Activated naive CD4-positive, alpha-beta T cell treated with anti-CD3 and anti-CD28 coated beads for 36 hours (primary cell): Measurements from ENCODE around the gene PDS5A. TPM values are rescaled to one million over a fixed set of nuclear protein-coding genes. Genes with fewer than 3 reads are reported as not detected.
"Not testable (repeated sequence)": the region's sequence is repeated elsewhere in the genome, so short reads cannot be mapped to it uniquely, and the experiment has no call there.

ENCODE experiments used
- CTCF ChIA-PET: fragments of 350-600 bp; sonication (Branson Sonifier 250); formaldehyde crosslinking; loops from one replicate; lab custom pipeline; 2021; ENCODE audit warnings: antibody characterized with exemption; lab: Charles Lee
- DNase-seq: peaks from one replicate; pipeline ENCODE4 v3.0.0-alpha.2; 2020
- H3K27ac Mint-ChIP-seq: one replicate; pipeline ENCODE4 v1.8.0; 2021; ENCODE audit warnings: mild to moderate bottlenecking, mixed read lengths
- H3K27me3 Mint-ChIP-seq: one replicate; pipeline ENCODE4 v1.8.0; 2021; ENCODE audit warnings: low read depth, mixed read lengths
- H3K36me3 Mint-ChIP-seq: one replicate; pipeline ENCODE4 v1.8.0; 2021; ENCODE audit warnings: low read depth, mixed read lengths
- H3K4me1 Mint-ChIP-seq: one replicate; pipeline ENCODE4 v1.8.0; 2021; ENCODE audit warnings: low read depth, mixed read lengths
- H3K4me3 Mint-ChIP-seq: one replicate; pipeline ENCODE4 v1.8.0; 2021; ENCODE audit warnings: mild to moderate bottlenecking, moderate library complexity, mixed read lengths
- H3K9me3 Mint-ChIP-seq: one replicate; pipeline ENCODE4 v1.8.0; 2021; ENCODE audit warnings: mixed read lengths
- intact Hi-C: fragments of 100-400 bp; cut with micrococcal nuclease; formaldehyde crosslinking; loops from one replicate; pipeline ENCODE4 v1.15.1; 2023
- total RNA-seq, 2 experiments: library from RNA; stranded (reverse); gene quantifications; one replicate each; pipeline ENCODE4 v1.2.3, GENCODE V29; 2021

PDS5A gene
- total RNA-seq, 2 experiments from 2014 or later, result 86.8 to 89.1 TPM

GRCh38 chr4:39928538-39928937 lies 49.2 kb downstream of the PDS5A start:
- Mint-ChIP-seq H3K27ac (peak overlapping the region; percentile 41), H3K4me1 (peaks cover 31% of the 10 kb centered on the region), H3K4me3 (no peak overlapping the region), H3K36me3 (peaks cover 27% of the 10 kb centered on the region), H3K9me3 (no peaks in the 10 kb centered on the region), H3K27me3 (no peaks in the 10 kb centered on the region)
- DNase-seq, result no peak
- CTCF ChIA-PET, result interaction anchor here (1.0 to 1.3 kb wide), 2 partner anchors 9 to 11 kb away, joined by 3 to 5 read pairs; no protein-coding TSS in a partner anchor
- intact Hi-C loops, result no loop called here

- DNase-seq, result no peak
- H3K27ac Mint-ChIP-seq, result peak overlapping the region; percentile 30
- CTCF ChIA-PET, result interaction anchor here (0.8 to 1.5 kb wide), 3 partner anchors 28 to 50 kb away, joined by 3 read pairs; no protein-coding TSS in a partner anchor
- intact Hi-C loops, result no loop called here
- H3K4me3 Mint-ChIP-seq, result no peak overlapping the region
- peaks cover 25% of the 10 kb centered on the region for H3K36me3 Mint-ChIP-seq
- no peaks in the 10 kb centered on the region for H3K27me3 Mint-ChIP-seq
- no peaks in the 10 kb centered on the region for H3K9me3 Mint-ChIP-seq
- H3K4me1 Mint-ChIP-seq, result peaks cover 9% of the 10 kb centered on the region
Measured at GRCh38 chr4:39924014-39924413, 53.7 kb downstream of the PDS5A start.

- no peak overlapping the region for H3K4me3 Mint-ChIP-seq
- H3K27me3 Mint-ChIP-seq, result no peaks in the 10 kb centered on the region
- DNase-seq, result no peak
- intact Hi-C loops, result no loop called here
- CTCF ChIA-PET, result interaction anchor here (0.6 kb wide), 1 partner anchor 506 kb away, joined by 3 read pairs; no protein-coding TSS in a partner anchor
- no peaks in the 10 kb centered on the region for H3K9me3 Mint-ChIP-seq
- H3K4me1 Mint-ChIP-seq, result peaks cover 4% of the 10 kb centered on the region
- no peak overlapping the region for H3K27ac Mint-ChIP-seq
- peaks cover 22% of the 10 kb centered on the region for H3K36me3 Mint-ChIP-seq
Measured at GRCh38 chr4:39922399-39922798, 55.3 kb downstream of the PDS5A start.

GRCh38 chr4:39913471-39913870 lies 64.2 kb downstream of the PDS5A start:
- H3K27me3 Mint-ChIP-seq, result no peaks in the 10 kb centered on the region
- peaks cover 12% of the 10 kb centered on the region for H3K36me3 Mint-ChIP-seq
- H3K4me3 Mint-ChIP-seq, result no peak overlapping the region
- H3K4me1 Mint-ChIP-seq, result no peaks in the 10 kb centered on the region
- CTCF ChIA-PET, result interaction anchor here (0.6 kb wide), 1 partner anchor 20 kb away, joined by 7 read pairs; no protein-coding TSS in a partner anchor
- DNase-seq, result no peak
- no peaks in the 10 kb centered on the region for H3K9me3 Mint-ChIP-seq
- H3K27ac Mint-ChIP-seq, result no peak overlapping the region
- intact Hi-C loops, result no loop called here

- peaks cover 10% of the 10 kb centered on the region for H3K36me3 Mint-ChIP-seq
Measured at GRCh38 chr4:39910064-39910463, 67.6 kb downstream of the PDS5A start.

GRCh38 chr4:39908284-39908683 lies 69.4 kb downstream of the PDS5A start:
- no peaks in the 10 kb centered on the region for H3K9me3 Mint-ChIP-seq
- peaks cover 12% of the 10 kb centered on the region for H3K36me3 Mint-ChIP-seq
- intact Hi-C loops, result no loop called here
- no peak for DNase-seq
- H3K27ac Mint-ChIP-seq, result no peak overlapping the region
- H3K4me1 Mint-ChIP-seq, result peaks cover 5% of the 10 kb centered on the region
- CTCF ChIA-PET, result interaction anchor here (0.8 kb wide), 1 partner anchor 67 kb away, joined by 3 read pairs; no protein-coding TSS in a partner anchor
- H3K27me3 Mint-ChIP-seq, result no peaks in the 10 kb centered on the region
- H3K4me3 Mint-ChIP-seq, result no peak overlapping the region

More at GRCh38 chr4:39910064-39910463, 67.6 kb downstream of the PDS5A start:
- no peak for DNase-seq
- Mint-ChIP-seq H3K27me3 (no peaks in the 10 kb centered on the region), H3K4me1 (peaks cover 5% of the 10 kb centered on the region), H3K9me3 (no peaks in the 10 kb centered on the region), H3K4me3 (no peak overlapping the region), H3K27ac (no peak overlapping the region)
- intact Hi-C loops, result no loop called here
- CTCF ChIA-PET, result interaction anchor here (1.2 kb wide), 1 partner anchor 68 kb away, joined by 4 read pairs; the partner anchor contains the start of gene PDS5A

- Mint-ChIP-seq H3K4me1 (peaks cover 5% of the 10 kb centered on the region), H3K27me3 (no peaks in the 10 kb centered on the region), H3K9me3 (no peaks in the 10 kb centered on the region), H3K4me3 (no peak overlapping the region), H3K36me3 (peaks cover 15% of the 10 kb centered on the region), H3K27ac (no peak overlapping the region)
- CTCF ChIA-PET, result interaction anchor here (0.7 kb wide), 1 partner anchor 405 kb away, joined by 3 read pairs; no protein-coding TSS in a partner anchor
- no peak for DNase-seq
- intact Hi-C loops, result no loop called here
Measured at GRCh38 chr4:39905656-39906055, 72.1 kb downstream of the PDS5A start.

- intact Hi-C loops, H3K9me3 Mint-ChIP-seq, H3K4me3 Mint-ChIP-seq, H3K4me1 Mint-ChIP-seq, CTCF ChIA-PET, H3K27me3 Mint-ChIP-seq, DNase-seq, H3K27ac Mint-ChIP-seq: not testable (repeated sequence)
- peaks cover 16% of the 10 kb centered on the region for H3K36me3 Mint-ChIP-seq
Measured at GRCh38 chr4:39905019-39905418, 72.7 kb downstream of the PDS5A start.

- no peak for DNase-seq
- Mint-ChIP-seq H3K9me3 (no peaks in the 10 kb centered on the region), H3K27ac (no peak overlapping the region), H3K36me3 (peaks cover 32% of the 10 kb centered on the region), H3K4me3 (no peak overlapping the region), H3K4me1 (no peaks in the 10 kb centered on the region), H3K27me3 (no peaks in the 10 kb centered on the region)
- CTCF ChIA-PET, result no interaction called here
- intact Hi-C loops, result no loop called here
Measured at GRCh38 chr4:39900966-39901365, 76.7 kb downstream of the PDS5A start.

GRCh38 chr4:39899291-39899690 lies 78.4 kb downstream of the PDS5A start:
- CTCF ChIA-PET, result interaction anchor here (1.5 kb wide), 1 partner anchor 20 kb away, joined by 3 read pairs; no protein-coding TSS in a partner anchor
- Mint-ChIP-seq H3K27ac (no peak overlapping the region), H3K4me1 (no peaks in the 10 kb centered on the region), H3K4me3 (no peak overlapping the region), H3K36me3 (peaks cover 32% of the 10 kb centered on the region), H3K27me3 (no peaks in the 10 kb centered on the region), H3K9me3 (no peaks in the 10 kb centered on the region)
- DNase-seq, result no peak
- intact Hi-C loops, result no loop called here

GRCh38 chr4:39898015-39898414 lies 79.7 kb downstream of the PDS5A start:
- no peak for DNase-seq
- Mint-ChIP-seq H3K9me3 (no peaks in the 10 kb centered on the region), H3K4me3 (no peak overlapping the region), H3K27me3 (no peaks in the 10 kb centered on the region), H3K36me3 (peaks cover 33% of the 10 kb centered on the region), H3K4me1 (no peaks in the 10 kb centered on the region), H3K27ac (no peak overlapping the region)
- CTCF ChIA-PET, result interaction anchor here (0.6 kb wide), 1 partner anchor 162 kb away, joined by 3 read pairs; no protein-coding TSS in a partner anchor
- intact Hi-C loops, result no loop called here

- CTCF ChIA-PET, result interaction anchor here (0.7 kb wide), 1 partner anchor 418 kb away, joined by 3 read pairs; no protein-coding TSS in a partner anchor
- Mint-ChIP-seq H3K27me3 (no peaks in the 10 kb centered on the region), H3K4me3 (no peak overlapping the region), H3K4me1 (no peaks in the 10 kb centered on the region), H3K9me3 (no peaks in the 10 kb centered on the region), H3K27ac (no peak overlapping the region), H3K36me3 (peaks cover 27% of the 10 kb centered on the region)
- no peak for DNase-seq
- intact Hi-C loops, result no loop called here
Measured at GRCh38 chr4:39893693-39894072, 84.0 kb downstream of the PDS5A start.
